ENCODE results near the gene KRTAP12-2. TPM values are rescaled to one million over a fixed set of nuclear protein-coding genes. Genes with fewer than 3 reads are reported as not detected.
"Not testable (repeated sequence)": the region's sequence is repeated elsewhere in the genome, so short reads cannot be mapped to it uniquely, and the experiment has no call there.

Gene KRTAP12-2
- total RNA-seq, 1 donor from 2014 or later, result not detected

DNA sequence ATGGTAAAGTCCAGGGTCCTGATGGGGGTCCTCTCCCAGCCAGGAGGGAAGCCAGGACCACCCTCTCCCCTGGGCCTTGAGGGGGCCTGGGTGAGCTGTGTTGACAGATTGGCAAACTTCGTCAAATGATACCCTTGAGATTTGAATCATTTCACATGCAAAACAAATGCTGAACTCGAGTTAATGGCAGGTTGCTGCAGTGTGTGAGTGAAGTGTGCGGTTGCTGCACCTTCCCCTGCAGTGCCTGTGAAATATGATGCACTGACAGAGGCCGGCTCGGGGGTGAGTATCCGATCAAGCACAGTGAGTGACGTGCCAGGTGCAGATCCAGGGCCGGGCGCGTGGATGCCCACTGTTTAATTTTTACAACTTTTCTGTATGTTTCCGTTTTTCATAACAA is 20.9 kb upstream of the KRTAP12-2 start:
- DNase-seq (no peak), ATAC-seq (no peak)
- intact Hi-C loops (cut with micrococcal nuclease), result no loop called here

DNA sequence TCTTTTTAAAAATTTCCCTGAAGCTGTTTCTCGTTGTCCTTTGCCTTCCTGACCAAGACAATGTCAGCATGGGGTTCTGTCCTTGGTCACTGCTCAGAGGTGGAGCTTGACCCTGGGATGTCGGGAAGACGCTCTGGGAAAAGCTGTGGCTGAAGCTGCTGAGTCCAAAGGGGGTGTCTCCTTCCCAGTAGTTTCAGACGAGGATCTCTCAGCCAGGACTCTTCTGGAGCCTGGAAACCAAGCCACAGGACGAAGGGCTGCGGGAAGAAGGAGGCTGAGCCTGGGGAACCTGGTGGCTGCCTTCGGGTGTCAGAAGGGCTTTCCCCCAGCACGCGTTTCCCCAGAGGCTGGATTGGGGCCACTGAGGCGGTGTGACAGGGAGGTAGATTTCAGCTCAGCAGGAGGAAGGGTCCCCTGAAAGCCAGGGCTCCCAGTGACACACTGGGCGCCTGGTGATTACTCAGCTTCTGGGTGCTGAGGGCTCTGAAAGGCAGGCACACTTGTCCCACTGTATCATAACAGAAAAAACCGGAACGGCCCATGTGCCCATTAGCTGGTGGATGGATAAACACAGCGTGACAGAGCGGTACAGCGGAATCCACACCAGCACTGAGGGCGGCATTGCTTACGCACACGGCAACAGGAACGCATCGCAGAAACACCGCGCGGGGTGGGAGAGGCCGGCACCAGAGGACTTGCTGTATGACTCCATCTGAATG is 20.3 kb upstream of the KRTAP12-2 start:
- DNase-seq, result no peak
- no peak for ATAC-seq
- intact Hi-C loops (cut with micrococcal nuclease), result no loop called here

DNA sequence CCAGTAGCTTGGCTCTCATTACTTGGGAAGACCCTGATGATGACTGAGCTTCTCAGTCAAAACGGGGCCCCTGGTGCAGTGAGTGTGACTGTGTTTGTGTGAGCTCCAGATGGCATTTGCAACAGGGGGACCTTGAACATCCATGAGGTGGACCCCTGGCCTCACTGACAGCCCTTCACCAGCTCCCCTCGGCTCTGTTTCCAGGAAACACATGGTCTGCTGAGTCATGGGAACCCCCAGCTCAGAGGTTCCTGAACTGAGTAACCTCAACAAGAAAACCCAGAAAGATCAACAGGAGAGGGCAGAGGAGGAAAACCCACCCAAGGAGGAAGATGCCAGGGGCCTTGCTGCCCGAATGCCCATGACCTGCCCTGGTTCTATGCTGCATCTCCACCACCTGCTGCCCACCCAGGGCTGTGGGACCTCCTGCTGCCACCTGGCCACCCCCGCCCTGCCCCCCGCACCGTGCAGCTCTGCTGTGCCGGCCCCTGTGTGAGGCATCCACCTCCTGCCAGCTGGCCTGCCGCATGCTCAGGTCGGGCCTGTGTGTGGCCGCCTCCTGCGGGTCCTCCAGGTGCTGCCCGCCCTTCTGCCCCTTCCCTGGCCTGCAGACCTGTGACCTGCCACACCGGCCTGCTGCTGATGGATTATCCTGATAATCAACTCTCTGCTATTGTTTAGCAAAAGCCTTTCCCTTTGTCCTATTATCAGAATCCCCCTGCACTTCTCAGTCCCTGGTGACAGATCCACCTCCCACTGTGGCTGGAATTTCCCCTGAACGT is 19.5 kb upstream of the KRTAP12-2 start:
- ATAC-seq (no peak), DNase-seq (no peak)
- intact Hi-C loops (cut with micrococcal nuclease), result no loop called here

DNA sequence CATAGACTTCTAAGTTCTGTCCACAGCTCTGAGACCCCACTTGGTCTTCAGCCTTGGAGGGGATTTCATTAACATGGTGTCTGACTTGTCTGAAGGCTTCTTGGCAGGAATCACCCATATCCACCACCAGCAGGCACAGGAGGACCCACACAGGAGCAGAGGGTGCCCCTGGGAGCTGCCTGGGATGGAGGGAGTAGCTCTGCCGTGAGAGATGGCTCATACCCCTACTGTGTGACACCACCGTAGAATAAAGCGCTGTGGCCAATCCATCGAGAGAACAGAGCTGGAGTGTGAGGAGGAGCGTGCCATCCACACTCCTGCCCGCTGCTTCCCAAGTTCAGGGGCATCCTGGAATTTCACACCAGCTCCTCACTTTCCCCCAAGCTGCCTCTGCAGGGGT is 18.3 kb upstream of the KRTAP12-2 start:
- intact Hi-C loops (cut with micrococcal nuclease); ATAC-seq; DNase-seq: not testable (repeated sequence)

DNA sequence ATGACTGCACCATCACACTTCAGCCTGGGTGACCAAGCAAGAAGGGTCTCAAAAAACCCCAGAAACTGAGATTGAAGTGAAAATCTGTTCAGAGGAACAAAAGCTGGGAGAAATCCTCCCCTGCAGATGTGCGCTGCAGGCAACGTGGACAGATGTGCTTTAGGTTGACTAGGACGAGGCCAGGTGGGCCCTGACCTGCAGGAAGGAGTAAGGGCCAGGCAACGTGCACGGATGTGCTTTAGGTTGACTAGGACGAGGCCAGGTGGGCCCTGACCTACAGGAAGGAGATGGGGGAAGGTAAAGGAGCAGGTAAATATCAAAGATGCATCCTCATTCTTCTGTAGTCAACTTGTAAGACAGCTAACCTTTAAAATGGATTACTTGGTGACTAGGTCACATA is 17.8 kb upstream of the KRTAP12-2 start:
- intact Hi-C loops (cut with micrococcal nuclease), result no loop called here
- DNase-seq (no peak), ATAC-seq (no peak)

DNA sequence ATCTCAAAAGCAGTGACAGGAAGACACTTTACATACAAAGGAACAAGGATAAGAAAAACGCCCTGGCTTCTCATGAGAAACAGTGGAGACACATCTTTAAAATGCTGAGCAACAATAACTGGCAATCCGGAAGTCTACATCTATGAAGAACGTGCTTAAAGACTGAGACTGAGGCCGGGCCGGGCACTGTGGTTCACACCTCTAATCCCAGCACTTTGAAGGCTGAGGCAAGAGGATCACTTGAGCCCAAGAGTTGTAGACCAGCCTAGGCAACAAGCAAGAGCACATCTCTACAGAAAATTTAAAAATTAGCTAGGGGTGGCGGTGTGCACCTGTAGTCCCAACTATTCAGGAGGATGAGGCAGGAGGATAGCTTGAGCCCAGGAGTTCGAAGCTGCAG is 17.4 kb upstream of the KRTAP12-2 start:
- no peak for DNase-seq
- intact Hi-C loops (cut with micrococcal nuclease), result no loop called here

DNA sequence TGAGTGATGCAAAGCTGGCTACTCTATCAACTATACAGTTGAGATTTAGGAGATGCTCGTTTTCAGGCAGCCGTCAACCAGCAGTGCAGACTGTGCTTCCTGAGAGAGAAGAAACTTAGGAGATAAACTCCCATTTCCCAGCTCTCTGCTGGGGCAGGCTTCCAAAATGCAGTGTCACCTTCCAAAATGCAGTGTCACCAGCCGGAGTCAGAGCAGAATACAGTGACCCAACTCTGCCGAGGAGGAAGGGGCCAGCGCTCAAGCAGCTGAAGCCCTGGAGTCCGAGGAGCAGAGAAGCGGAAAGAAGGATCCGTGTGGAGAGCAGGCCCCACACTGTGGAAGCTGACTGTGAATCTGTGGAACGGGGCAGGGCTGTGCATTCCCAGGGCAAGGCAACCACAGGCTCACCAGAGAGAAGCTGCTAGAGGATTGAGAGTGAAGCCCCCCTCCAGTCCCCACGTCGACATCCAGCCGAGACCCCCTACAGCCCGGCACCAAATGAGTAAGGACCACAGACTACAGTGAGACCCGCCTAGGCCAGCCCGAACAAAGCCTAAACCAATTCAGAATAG is 15.9 kb upstream of the KRTAP12-2 start:
- ATAC-seq (no peak), DNase-seq (no peak)
- intact Hi-C loops (cut with micrococcal nuclease), result no loop called here

More for the DNA sequence above, 17.4 kb upstream of the KRTAP12-2 start:
- no peak for ATAC-seq

DNA sequence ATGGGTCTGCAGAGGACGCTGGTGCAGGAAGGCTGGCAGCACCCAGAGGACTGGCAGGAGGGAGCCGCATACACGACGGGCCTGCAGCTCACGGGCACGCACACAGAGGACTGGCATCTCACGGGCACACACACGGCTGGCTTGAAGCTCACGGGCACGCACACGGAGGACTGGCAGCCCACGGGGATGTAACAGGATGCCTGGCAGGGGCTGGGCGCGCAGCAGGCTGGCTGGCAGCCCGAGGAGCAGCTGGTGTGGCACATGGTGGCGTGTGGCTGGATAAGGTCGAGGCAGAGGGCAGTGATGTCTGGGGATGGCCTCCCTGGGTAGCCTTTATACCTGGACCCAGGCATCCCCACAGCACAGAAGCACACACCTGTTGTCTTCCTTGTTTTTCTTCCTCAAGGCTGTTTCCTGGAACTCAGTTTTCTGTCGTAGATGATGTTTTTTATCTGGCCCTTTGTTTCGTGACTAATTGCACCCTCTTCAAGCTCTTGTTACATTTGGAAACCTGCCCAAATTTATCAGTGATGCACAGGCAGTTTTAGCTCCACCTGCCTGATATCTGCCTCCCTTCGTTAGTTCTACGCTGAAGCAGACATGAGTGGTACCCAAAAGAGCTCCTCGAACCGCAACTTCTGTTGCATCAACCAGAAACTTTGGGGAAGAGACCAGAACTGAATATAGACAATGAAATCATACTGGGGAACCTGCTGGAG is 15.3 kb upstream of the KRTAP12-2 start, which contains the start of gene KRTAP12-1:
Gene KRTAP12-1 (minus strand): TSS at position 303 of the 719 bp plus-strand sequence. CDS start 40 bp downstream, at position 263.
- no peak for DNase-seq
- peak; percentile 59 for ATAC-seq
- intact Hi-C loops (cut with micrococcal nuclease), result no loop called here

DNA sequence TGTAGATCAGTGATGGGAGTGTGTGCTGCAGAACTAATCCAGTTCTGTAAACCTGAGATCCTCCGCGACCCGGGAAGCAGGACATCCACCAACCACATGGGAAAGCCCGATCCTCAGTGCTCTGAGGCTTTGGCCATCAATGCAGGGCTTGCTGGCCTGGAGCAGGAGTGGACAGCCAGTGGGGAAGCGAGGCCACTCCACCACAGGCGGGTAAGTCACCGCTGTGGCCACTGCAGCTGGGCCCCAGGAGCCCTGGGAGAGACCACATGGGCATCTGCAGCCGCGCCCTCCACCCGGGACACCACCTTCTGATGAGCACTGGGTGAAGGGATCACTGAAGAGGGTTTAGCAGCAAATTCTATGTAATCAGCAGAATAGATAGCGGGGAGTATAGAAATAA is 14.4 kb upstream of the KRTAP12-2 start:
- DNase-seq (no peak), ATAC-seq (no peak)
- intact Hi-C loops (cut with micrococcal nuclease), result no loop called here

DNA sequence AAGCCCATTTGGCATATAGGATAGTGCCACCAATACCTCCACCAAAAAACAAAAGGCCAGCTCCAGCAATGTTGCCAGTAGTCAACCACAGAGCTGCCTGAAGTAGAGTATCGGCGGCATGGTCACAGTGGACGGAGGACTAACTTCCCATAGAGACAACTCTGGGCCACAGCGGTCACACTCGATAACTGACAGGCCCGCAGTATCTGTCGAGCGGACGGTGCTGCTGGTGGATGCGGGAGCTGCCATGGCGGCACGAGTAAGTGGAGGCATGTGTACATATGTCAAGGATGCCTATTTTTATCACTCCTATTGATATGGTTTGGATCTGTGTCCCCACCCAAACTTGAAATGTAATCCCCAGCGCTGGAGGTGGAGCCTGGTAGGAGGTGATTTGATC is 11.2 kb upstream of the KRTAP12-2 start:
- DNase-seq (no peak), ATAC-seq (no peak)
- intact Hi-C loops (cut with micrococcal nuclease), result no loop called here

DNA sequence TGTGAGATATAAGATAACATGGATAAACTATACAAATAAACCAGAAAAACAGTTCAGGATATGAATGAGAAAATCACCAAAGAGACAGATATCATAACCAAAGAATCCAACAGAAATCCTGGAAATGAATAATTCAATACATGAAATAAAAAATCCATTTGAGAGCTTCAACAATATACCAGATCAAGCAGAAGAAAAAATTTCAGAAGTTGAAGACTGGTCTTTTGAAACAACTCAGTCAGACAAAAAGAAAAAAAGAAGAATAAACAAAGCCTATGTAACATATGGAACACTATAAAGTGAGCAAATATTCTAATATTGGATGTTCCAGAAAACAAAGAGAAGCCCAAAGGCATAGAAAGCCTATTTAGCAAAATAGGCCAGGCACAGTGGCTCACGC is 5.2 kb upstream of the KRTAP12-2 start:
- intact Hi-C loops (cut with micrococcal nuclease), result no loop called here
- no peak for ATAC-seq
- DNase-seq, result no peak

DNA sequence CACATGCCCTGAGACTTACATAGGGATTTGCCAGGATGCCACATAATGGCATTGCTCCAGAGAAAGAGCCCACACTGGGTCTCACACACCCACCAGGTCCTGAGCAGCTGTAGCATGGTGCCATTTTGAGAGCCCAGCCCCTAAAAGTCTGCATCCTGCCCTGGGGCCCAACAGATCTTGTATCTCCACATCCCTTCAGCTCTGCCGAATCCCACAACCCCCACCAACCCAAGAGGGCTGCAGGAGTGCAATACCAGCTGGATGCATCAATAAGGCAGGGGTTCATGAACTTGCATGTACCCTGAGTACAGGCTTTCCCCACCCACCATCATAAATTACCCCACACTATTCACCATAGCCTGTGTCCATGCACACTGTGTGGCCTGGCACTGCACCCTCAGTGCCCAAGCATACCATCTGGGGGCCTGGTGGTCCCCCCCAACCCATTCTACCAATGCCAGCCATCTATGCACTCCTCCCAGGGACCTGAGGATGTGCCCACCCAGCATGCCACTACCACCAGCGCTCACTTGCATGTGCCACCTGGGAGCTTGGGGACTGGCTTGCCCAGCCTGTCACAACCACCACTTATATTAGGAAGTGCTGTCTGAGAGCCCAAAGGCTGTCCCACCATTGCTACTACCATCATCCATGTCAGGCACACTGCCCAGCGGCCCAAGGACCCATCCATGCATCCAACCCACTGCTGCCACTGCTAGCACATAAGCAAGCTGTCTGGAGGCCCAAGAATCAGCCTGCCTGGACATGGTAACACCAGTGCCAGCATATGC is 4.1 kb upstream of the KRTAP12-2 start:
- DNase-seq (no peak), ATAC-seq (no peak)
- intact Hi-C loops (cut with micrococcal nuclease), result no loop called here

DNA sequence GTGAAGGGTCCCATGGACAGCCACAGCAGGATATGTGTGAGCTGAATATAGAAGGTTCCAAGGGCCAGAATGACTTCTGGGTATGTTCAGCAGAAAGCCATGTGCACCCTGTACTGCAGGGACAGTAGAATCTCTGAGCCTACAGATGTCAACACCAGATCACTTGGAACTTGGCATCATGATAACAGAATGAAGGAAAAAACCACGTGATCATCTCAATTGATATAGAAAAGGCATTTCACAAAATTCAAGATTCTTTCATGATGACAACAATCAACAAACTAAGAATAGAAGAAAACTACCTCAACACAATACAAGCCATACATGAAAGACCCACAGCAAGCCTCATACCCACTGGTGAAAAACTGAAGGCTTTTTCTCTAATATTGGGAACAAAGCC is 885 bp upstream of the KRTAP12-2 start:
- intact Hi-C loops (cut with micrococcal nuclease), result no loop called here
- DNase-seq, result no peak
- ATAC-seq, result no peak

DNA sequence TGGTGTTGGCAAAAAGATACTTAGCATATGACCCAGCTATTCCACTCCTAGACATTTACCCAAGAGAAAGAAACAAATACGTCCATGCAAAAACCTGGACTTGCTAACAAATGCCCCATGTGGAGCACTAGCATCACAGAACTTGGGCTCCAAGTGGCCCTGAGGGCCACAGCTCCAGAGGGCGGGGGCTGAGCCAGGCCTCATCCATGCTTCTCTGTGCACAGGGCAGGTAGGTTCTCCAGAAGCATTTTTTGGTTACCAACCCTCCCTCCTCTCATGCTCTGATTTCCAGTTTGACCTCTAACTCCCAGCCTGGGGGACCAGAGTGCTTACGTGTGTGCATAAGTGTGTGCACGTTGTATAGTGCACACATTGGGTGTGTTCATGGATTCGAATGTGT is 2.0 kb downstream of the KRTAP12-2 start:
- no peak for ATAC-seq
- no peak for DNase-seq
- intact Hi-C loops (cut with micrococcal nuclease), result no loop called here

DNA sequence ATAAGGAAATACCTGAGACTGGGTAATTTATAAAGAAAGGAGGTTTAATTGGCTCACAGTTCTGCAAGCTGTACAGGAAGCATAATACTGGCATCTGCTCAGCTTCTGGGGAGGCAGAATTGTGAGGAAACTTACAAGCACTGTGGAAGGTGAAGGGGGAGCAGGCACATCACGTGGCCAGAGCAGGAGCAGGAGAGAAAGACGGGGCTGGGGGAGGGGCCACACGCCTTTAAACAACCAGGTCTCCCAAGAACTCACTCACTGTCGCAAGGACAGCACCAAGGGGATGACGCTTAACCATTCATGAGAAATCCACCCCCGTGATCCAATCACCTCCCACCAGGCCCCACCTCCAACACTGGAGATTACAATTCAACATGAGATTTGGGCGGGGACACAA is 5.2 kb downstream of the KRTAP12-2 start:
- intact Hi-C loops (cut with micrococcal nuclease); ATAC-seq; DNase-seq: not testable (repeated sequence)

DNA sequence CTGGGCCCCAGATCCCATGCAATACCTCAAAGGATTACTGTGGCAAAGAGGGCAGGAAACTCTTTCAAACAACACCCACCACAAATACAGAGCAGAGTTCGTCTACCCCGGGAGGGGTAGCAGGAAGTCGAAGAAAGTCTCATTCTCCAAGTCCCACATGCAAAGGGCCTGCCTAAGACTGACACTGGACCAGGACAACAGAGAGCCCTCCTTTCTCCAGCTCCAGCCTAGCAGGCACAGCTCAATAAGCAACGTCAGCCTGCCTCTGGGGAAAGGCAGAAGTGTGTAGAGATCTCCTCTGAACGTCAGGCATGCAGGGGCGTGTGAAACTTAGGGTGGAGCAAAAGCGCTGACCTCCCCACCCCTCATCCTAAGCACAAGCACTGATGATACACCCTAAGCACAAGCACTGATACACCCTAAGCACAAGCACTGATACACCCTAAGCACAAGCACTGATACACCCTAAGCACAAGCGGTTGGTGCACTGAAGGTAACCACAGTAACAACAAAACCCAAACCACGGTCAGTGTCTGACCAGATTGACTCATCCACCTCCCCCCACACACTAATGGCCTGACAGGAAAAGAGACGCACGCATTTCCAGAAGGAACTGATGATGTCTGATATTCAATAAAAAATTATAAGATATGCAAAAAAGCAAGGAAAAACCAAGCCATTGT is 7.7 kb downstream of the KRTAP12-2 start:
- intact Hi-C loops (cut with micrococcal nuclease), result no loop called here
- ATAC-seq, result no peak
- no peak for DNase-seq

DNA sequence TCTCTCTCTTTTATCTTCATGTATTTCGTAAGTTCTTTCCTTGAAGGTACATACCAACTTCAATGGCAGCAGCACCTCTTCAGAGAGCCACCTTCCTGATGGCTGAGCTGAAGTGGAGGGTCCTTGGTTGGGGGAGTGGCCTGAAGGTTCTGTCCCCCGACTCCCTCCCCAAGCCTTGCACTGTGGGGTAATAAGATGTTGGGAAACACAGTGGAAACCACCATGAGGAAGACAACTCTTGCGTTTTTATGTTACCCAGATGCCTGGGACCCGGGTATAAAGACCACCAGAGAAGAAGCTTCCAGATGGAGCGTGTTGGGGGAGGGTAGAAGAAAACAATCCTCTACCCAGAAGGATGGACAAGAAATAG is 8.2 kb downstream of the KRTAP12-2 start:
- ATAC-seq (no peak), DNase-seq (no peak)
- intact Hi-C loops (cut with micrococcal nuclease), result no loop called here

All from left ventricle myocardium superior (tissue), 1 donor.